Choroid plexus epithelial cell (primary cell): ENCODE measurements around the gene HMG20B.
"Not testable (repeated sequence)": the region's sequence is repeated elsewhere in the genome, so short reads cannot be mapped to it uniquely, and the experiment has no call there.

Source experiments
- DNase-seq: peaks from one replicate; pipeline ENCODE4 v3.0.0-alpha.2; 2010; ENCODE audit warnings: low read depth
- H3K4me3 ChIP-seq: 2 replicates; pipeline ENCODE4 v1.5.1; 2011; ENCODE audit warnings: low read depth, mild to moderate bottlenecking, control low read depth, low read length, moderate library complexity
- TF ChIP-seq, protein P1 (sequence below): conservative IDR thresholded peaks from 2 replicates; pipeline ENCODE4 v1.5.1; 2011; ENCODE audit warnings: low read depth, mild to moderate bottlenecking, control low read depth, inconsistent platforms, low read length, moderate library complexity

Gene HMG20B

DNA sequence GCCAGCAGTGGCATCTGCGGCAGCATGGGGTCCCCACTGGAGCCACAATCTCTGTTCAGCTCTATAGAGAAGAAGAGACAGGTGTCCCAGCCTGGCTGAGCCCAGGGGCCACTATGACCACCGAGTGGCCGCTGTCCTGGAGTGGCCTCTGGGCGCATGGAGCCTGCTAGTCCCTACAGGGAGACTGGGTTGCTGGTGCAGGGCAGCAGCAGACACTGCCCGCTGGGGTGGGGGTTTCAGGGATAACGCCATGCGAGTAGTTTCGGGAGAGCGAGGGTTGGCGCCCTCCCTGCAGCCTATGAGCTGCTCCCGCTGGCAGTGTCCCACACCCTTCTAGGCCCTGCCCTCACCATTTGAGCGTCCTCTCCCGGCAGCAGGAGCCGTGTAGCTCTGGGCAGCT, 44.7 kb upstream of the HMG20B start:
- no peak for DNase-seq
- TF ChIP-seq, protein P1, sequence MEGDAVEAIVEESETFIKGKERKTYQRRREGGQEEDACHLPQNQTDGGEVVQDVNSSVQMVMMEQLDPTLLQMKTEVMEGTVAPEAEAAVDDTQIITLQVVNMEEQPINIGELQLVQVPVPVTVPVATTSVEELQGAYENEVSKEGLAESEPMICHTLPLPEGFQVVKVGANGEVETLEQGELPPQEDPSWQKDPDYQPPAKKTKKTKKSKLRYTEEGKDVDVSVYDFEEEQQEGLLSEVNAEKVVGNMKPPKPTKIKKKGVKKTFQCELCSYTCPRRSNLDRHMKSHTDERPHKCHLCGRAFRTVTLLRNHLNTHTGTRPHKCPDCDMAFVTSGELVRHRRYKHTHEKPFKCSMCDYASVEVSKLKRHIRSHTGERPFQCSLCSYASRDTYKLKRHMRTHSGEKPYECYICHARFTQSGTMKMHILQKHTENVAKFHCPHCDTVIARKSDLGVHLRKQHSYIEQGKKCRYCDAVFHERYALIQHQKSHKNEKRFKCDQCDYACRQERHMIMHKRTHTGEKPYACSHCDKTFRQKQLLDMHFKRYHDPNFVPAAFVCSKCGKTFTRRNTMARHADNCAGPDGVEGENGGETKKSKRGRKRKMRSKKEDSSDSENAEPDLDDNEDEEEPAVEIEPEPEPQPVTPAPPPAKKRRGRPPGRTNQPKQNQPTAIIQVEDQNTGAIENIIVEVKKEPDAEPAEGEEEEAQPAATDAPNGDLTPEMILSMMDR: no peak
- H3K4me3 ChIP-seq: no peak overlapping the region

DNA sequence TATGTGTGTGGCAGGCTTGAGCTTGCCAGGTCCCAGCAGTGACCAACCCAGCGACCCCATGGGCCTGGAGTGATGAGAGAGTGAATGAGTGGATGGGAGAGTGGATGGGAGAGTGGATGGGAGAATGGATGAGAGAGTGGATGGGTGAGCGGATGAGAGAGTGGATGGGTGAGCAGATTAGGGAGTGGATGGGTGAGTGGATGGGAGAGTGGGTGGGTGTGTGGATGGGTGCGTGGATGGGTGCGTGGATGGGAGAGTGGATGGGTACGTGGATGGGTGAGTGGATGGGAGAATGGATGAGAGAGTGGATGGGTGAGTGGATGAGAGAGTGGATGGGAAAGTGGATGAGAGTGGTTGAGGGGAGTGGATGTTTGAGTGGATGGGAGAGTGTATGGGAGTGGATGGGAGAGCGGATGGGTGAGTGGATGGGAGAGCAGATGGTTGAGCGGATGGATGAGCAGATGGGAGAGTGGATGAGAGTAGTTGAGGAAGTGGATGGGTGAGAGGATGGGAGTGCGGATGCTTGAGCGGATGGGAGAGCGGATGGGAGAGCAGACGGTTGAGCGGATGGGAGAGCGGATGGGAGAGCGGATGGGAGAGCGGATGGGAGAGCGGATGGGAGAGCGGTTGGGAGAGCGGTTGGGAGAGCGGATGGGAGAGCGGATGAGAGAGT, 44.1 kb upstream of the HMG20B start:
- DNase-seq: no peak
- H3K4me3 ChIP-seq: no peak overlapping the region
- TF ChIP-seq, protein P1: no peak

DNA sequence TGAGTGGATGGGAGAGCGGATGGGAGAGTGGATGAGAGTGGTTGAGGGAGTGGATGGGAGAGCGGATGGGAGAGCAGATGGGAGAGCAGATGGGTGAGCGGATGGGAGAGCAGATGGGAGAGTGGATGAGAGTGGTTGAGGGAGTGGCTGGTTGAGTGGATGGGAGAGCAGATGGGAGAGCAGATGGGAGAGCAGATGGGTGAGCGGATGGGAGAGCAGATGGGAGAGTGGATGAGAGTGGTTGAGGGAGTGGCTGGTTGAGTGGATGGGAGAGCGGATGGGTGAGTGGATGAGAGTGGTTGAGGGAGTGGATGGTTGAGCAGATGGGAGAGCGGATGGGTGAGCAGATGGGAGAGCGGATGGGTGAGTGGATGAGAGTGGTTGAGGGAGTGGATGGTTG, 43.4 kb upstream of the HMG20B start:
- H3K4me3 ChIP-seq, DNase-seq: not testable (repeated sequence)

DNA sequence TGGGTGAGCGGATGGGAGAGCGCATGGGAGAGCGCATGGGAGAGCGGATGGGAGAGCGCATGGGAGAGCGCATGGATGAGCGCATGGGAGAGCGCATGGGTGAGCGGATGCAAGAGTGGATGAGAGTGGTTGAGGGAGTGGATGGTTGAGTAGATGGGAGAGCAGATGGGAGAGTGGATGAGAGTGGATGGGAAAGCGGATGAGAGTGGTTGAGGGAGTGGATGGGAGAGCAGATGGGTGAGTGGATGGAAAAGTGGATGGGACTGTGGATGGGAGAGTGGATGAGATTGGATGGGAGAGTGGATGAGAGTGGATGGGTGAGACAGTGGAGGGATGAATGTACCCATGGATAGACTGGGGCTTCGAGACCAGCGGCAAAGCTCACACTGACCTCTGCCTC, 42.4 kb upstream of the HMG20B start:
- no peak for DNase-seq
- no peak overlapping the region for H3K4me3 ChIP-seq
- TF ChIP-seq, protein P1: no peak

DNA sequence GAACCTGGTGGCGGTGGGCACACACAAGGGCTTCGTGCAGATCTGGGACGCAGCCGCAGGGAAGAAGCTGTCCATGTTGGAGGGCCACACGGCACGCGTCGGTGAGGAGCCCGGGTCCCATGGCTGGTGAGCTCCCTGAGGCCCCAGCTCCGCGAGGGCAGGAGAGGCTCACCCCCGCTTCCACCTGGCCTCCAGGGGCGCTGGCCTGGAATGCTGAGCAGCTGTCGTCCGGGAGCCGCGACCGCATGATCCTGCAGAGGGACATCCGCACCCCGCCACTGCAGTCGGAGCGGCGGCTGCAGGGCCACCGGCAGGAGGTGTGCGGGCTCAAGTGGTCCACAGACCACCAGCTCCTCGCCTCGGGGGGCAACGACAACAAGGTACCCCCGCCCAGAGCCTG, 41.0 kb upstream of the HMG20B start:
- TF ChIP-seq, protein P1: no peak
- no peak overlapping the region for H3K4me3 ChIP-seq
- no peak for DNase-seq

DNA sequence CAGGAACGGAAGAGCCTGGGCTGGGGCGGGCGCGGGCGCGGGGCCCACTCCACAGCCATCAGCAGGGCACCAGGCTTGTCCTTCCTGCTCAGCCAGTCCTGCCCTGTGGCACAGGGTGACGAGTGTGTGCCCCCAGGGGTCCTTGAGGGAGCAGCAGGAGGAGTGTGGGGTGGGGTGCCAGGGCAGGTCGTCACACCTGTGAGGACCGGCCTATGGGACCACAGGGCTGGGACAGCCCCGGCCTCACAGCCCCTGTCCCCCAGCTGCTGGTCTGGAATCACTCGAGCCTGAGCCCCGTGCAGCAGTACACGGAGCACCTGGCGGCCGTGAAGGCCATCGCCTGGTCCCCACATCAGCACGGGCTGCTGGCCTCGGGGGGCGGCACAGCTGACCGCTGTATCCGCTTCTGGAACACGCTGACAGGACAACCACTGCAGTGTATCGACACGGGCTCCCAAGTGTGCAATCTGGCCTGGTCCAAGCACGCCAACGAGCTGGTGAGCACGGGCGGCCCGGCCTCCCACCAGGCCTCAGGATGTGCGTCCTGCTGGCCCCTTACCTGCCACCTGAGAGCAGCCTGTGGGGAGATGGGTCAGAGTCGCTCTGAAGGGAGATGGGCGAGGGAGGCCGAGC, 40.5 kb upstream of the HMG20B start:
- TF ChIP-seq, protein P1: no peak
- no peak for DNase-seq
- no peak overlapping the region for H3K4me3 ChIP-seq

GRCh38 chr19:3533033-3533432, 39.7 kb upstream of the HMG20B start:
- H3K4me3 ChIP-seq: no peak overlapping the region
- DNase-seq: no peak
- TF ChIP-seq, protein P1: no peak
